ENCODE data around the gene SSBP1.
"Not testable (repeated sequence)": the region's sequence is repeated elsewhere in the genome, so short reads cannot be mapped to it uniquely, and the experiment has no call there.

SSBP1 gene
- 52.3 to 69.9 (median 69.0) reads per million in 3 donors for total RNA-seq

- peaks cover 19% of the 10 kb centered on the region for H3K4me1 ChIP-seq (ENCODE audit: control insufficient read depth, insufficient read depth, low read length, poor library complexity, severe bottlenecking)
- H3K4me3 ChIP-seq (ENCODE audit: insufficient read depth, low read depth, low read length, poor library complexity, severe bottlenecking) = peak within 1 kb of the TSS; percentile 74
- H3K36me3 ChIP-seq (ENCODE audit: control insufficient read depth, insufficient read depth, low read length) = peaks cover 23% of the 10 kb centered on the region
- no peaks in the 10 kb centered on the region for H3K27me3 ChIP-seq (replicated peaks; ENCODE audit: control insufficient read depth, insufficient read depth, low read length, poor library complexity, severe bottlenecking)
- peak within 1 kb of the TSS; percentile 81 for H3K27ac ChIP-seq (ENCODE audit: insufficient read depth, low read length, poor library complexity, severe bottlenecking)
- no peaks in the 10 kb centered on the region for H3K9me3 ChIP-seq (ENCODE audit: control insufficient read depth, low read length)
- peak; percentile 82 to 89 (median 88) for DNase-seq
These were observed at the start of gene SSBP1 for GRCh38 chr7:141737836-141738591. SSBP1 (plus strand) TSS chr7:141738358; CDS start chr7:141739167, 809 bp downstream.

- not testable (repeated sequence) for H3K4me1 ChIP-seq (ENCODE audit: control insufficient read depth, insufficient read depth, low read length, poor library complexity, severe bottlenecking); H3K9me3 ChIP-seq (ENCODE audit: control insufficient read depth, low read length); DNase-seq; H3K27me3 ChIP-seq (replicated peaks; ENCODE audit: control insufficient read depth, insufficient read depth, low read length, poor library complexity, severe bottlenecking); H3K36me3 ChIP-seq (ENCODE audit: control insufficient read depth, insufficient read depth, low read length); H3K4me3 ChIP-seq (ENCODE audit: insufficient read depth, low read depth, low read length, poor library complexity, severe bottlenecking); H3K27ac ChIP-seq (ENCODE audit: insufficient read depth, low read length, poor library complexity, severe bottlenecking)
These were observed 48.9 kb upstream of the SSBP1 start for GRCh38 chr7:141689072-141689825.

GRCh38 chr7:141691540-141691939 is 46.6 kb upstream of the SSBP1 start:
- no peaks in the 10 kb centered on the region for H3K4me1 ChIP-seq (ENCODE audit: control insufficient read depth, insufficient read depth, low read length, poor library complexity, severe bottlenecking)
- no peaks in the 10 kb centered on the region for H3K27me3 ChIP-seq (replicated peaks; ENCODE audit: control insufficient read depth, insufficient read depth, low read length, poor library complexity, severe bottlenecking)
- DNase-seq = no peak
- H3K36me3 ChIP-seq (ENCODE audit: control insufficient read depth, insufficient read depth, low read length) = no peaks in the 10 kb centered on the region
- no peak overlapping the region for H3K27ac ChIP-seq (ENCODE audit: insufficient read depth, low read length, poor library complexity, severe bottlenecking)
- H3K9me3 ChIP-seq (ENCODE audit: control insufficient read depth, low read length) = no peaks in the 10 kb centered on the region
- no peak overlapping the region for H3K4me3 ChIP-seq (ENCODE audit: insufficient read depth, low read depth, low read length, poor library complexity, severe bottlenecking)

- Histone ChIP-seq H3K27ac (ENCODE audit: insufficient read depth, low read length, poor library complexity, severe bottlenecking) (no peak overlapping the region), H3K9me3 (ENCODE audit: control insufficient read depth, low read length) (no peaks in the 10 kb centered on the region), H3K4me3 (ENCODE audit: insufficient read depth, low read depth, low read length, poor library complexity, severe bottlenecking) (no peak overlapping the region), H3K4me1 (ENCODE audit: control insufficient read depth, insufficient read depth, low read length, poor library complexity, severe bottlenecking) (no peaks in the 10 kb centered on the region), H3K27me3 (replicated peaks; ENCODE audit: control insufficient read depth, insufficient read depth, low read length, poor library complexity, severe bottlenecking) (no peaks in the 10 kb centered on the region), H3K36me3 (ENCODE audit: control insufficient read depth, insufficient read depth, low read length) (no peaks in the 10 kb centered on the region)
- no peak for DNase-seq
These were observed 46.2 kb upstream of the SSBP1 start for GRCh38 chr7:141691961-141692360.

- DNase-seq = no peak
- no peaks in the 10 kb centered on the region for H3K9me3 ChIP-seq (ENCODE audit: control insufficient read depth, low read length)
- no peaks in the 10 kb centered on the region for H3K4me1 ChIP-seq (ENCODE audit: control insufficient read depth, insufficient read depth, low read length, poor library complexity, severe bottlenecking)
- no peaks in the 10 kb centered on the region for H3K36me3 ChIP-seq (ENCODE audit: control insufficient read depth, insufficient read depth, low read length)
- H3K27ac ChIP-seq (ENCODE audit: insufficient read depth, low read length, poor library complexity, severe bottlenecking) = no peak overlapping the region
- no peaks in the 10 kb centered on the region for H3K27me3 ChIP-seq (replicated peaks; ENCODE audit: control insufficient read depth, insufficient read depth, low read length, poor library complexity, severe bottlenecking)
- H3K4me3 ChIP-seq (ENCODE audit: insufficient read depth, low read depth, low read length, poor library complexity, severe bottlenecking) = no peak overlapping the region
These were observed 45.1 kb upstream of the SSBP1 start for GRCh38 chr7:141693082-141693481.

GRCh38 chr7:141695803-141696289 is 42.3 kb upstream of the SSBP1 start:
- Histone ChIP-seq H3K4me1 (ENCODE audit: control insufficient read depth, insufficient read depth, low read length, poor library complexity, severe bottlenecking) (peaks cover under 1% of the 10 kb centered on the region), H3K27ac (ENCODE audit: insufficient read depth, low read length, poor library complexity, severe bottlenecking) (no peak overlapping the region), H3K27me3 (replicated peaks; ENCODE audit: control insufficient read depth, insufficient read depth, low read length, poor library complexity, severe bottlenecking) (no peaks in the 10 kb centered on the region), H3K9me3 (ENCODE audit: control insufficient read depth, low read length) (no peaks in the 10 kb centered on the region), H3K36me3 (ENCODE audit: control insufficient read depth, insufficient read depth, low read length) (no peaks in the 10 kb centered on the region), H3K4me3 (ENCODE audit: insufficient read depth, low read depth, low read length, poor library complexity, severe bottlenecking) (no peak overlapping the region)
- no peak for DNase-seq

GRCh38 chr7:141696348-141696747 is 41.8 kb upstream of the SSBP1 start:
- H3K9me3 ChIP-seq (ENCODE audit: control insufficient read depth, low read length) = no peaks in the 10 kb centered on the region
- DNase-seq = no peak
- H3K36me3 ChIP-seq (ENCODE audit: control insufficient read depth, insufficient read depth, low read length) = no peaks in the 10 kb centered on the region
- no peaks in the 10 kb centered on the region for H3K27me3 ChIP-seq (replicated peaks; ENCODE audit: control insufficient read depth, insufficient read depth, low read length, poor library complexity, severe bottlenecking)
- H3K4me1 ChIP-seq (ENCODE audit: control insufficient read depth, insufficient read depth, low read length, poor library complexity, severe bottlenecking) = peaks cover 3% of the 10 kb centered on the region
- no peak overlapping the region for H3K27ac ChIP-seq (ENCODE audit: insufficient read depth, low read length, poor library complexity, severe bottlenecking)
- no peak overlapping the region for H3K4me3 ChIP-seq (ENCODE audit: insufficient read depth, low read depth, low read length, poor library complexity, severe bottlenecking)

GRCh38 chr7:141697211-141697871 is 40.8 kb upstream of the SSBP1 start:
- Histone ChIP-seq H3K9me3 (ENCODE audit: control insufficient read depth, low read length) (no peaks in the 10 kb centered on the region), H3K4me3 (ENCODE audit: insufficient read depth, low read depth, low read length, poor library complexity, severe bottlenecking) (no peak overlapping the region), H3K4me1 (ENCODE audit: control insufficient read depth, insufficient read depth, low read length, poor library complexity, severe bottlenecking) (peaks cover 4% of the 10 kb centered on the region), H3K27me3 (replicated peaks; ENCODE audit: control insufficient read depth, insufficient read depth, low read length, poor library complexity, severe bottlenecking) (no peaks in the 10 kb centered on the region), H3K36me3 (ENCODE audit: control insufficient read depth, insufficient read depth, low read length) (no peaks in the 10 kb centered on the region), H3K27ac (ENCODE audit: insufficient read depth, low read length, poor library complexity, severe bottlenecking) (no peak overlapping the region)
- DNase-seq = no peak

GRCh38 chr7:141698247-141699015 is 39.7 kb upstream of the SSBP1 start:
- no peak overlapping the region for H3K27ac ChIP-seq (ENCODE audit: insufficient read depth, low read length, poor library complexity, severe bottlenecking)
- no peak for DNase-seq
- H3K4me3 ChIP-seq (ENCODE audit: insufficient read depth, low read depth, low read length, poor library complexity, severe bottlenecking) = no peak overlapping the region
- no peaks in the 10 kb centered on the region for H3K27me3 ChIP-seq (replicated peaks; ENCODE audit: control insufficient read depth, insufficient read depth, low read length, poor library complexity, severe bottlenecking)
- H3K4me1 ChIP-seq (ENCODE audit: control insufficient read depth, insufficient read depth, low read length, poor library complexity, severe bottlenecking) = peaks cover 8% of the 10 kb centered on the region
- H3K9me3 ChIP-seq (ENCODE audit: control insufficient read depth, low read length) = no peaks in the 10 kb centered on the region
- no peaks in the 10 kb centered on the region for H3K36me3 ChIP-seq (ENCODE audit: control insufficient read depth, insufficient read depth, low read length)
